ENCODE results near the gene MAD1L1. TPM values are rescaled to one million over a fixed set of nuclear protein-coding genes. Genes with fewer than 3 reads are reported as not detected.

MAD1L1 gene
- total and polyA plus RNA-seq, 2 of the 4 experiments (the other 2 are of a cell fraction) = 29.0 to 40.9 TPM

DNA sequence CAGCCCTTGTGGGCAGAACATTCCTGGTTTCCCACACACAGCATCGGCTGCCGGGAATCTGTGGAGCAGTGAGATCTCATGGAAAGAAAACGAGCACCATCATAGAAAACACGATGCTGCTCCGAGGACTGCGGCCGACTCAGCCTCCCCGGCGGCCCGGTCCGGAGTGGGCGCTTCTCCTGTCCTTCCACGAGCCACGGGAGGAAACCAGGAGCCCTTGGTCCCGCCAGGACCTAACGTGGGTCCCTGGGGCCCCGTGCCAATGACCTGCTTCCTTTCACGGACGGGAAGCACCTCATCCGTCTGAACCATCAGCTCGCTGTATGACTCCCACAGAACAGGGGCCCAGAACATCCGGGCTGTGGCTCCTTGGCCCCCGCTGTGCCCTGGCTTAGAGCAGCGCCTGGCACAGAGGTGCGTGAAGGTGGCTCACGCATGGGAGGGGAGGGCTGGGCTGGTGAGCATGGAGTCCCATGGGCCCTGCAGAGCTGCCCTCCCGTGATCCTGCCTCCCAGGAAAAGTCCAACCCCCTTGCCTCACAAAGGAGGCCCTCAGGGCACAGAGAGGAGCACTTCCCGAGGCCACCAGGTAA is 280.5 kb downstream of the MAD1L1 start:
- Histone ChIP-seq H3K9me3 (ENCODE audit: control insufficient read depth, insufficient read depth, low read length) (no peaks in the 10 kb centered on the region), H3K4me1 (ENCODE audit: control insufficient read depth, insufficient read depth, low read length) (no peaks in the 10 kb centered on the region), H3K4me2 (ENCODE audit: low read depth, low read length) (no peak overlapping the region), H4K20me1 (ENCODE audit: insufficient read depth, low read length) (no peaks in the 10 kb centered on the region; the same call in 1 of the 2 replicates), H3K9ac (ENCODE audit: low read depth, low read length) (no peak overlapping the region), H3K36me3 (ENCODE audit: control insufficient read depth, insufficient read depth, low read length) (peaks cover 2% of the 10 kb centered on the region; the same call in 1 of the 2 replicates), H3K27me3 (ENCODE audit: control insufficient read depth, insufficient read depth, low read length) (no peaks in the 10 kb centered on the region), H4K91ac (ENCODE audit: insufficient read depth, low read depth, low read length) (no peak overlapping the region), H4K8ac (ENCODE audit: low read depth in 2 of 2, low read length in 2 of 2) (no peak overlapping the region), H3K56ac (ENCODE audit: extremely low read depth, insufficient read depth, low read length) (no peak overlapping the region), H3K23ac (ENCODE audit: low read depth, low read length) (no peak overlapping the region), H2BK120ac (ENCODE audit: low read depth, low read length) (no peak overlapping the region), H3K9me1 (ENCODE audit: insufficient read depth, low read length) (peaks cover 2% of the 10 kb centered on the region; the same call in 1 of the 2 replicates), H2BK15ac (ENCODE audit: low read depth, low read length) (no peak overlapping the region), H3K79me1 (ENCODE audit: low read depth in 1 of 2, low read length in 2 of 2) (peaks cover 0 to 5% of the 10 kb centered on the region in 2 experiments; a peak in 1 of 4 replicates), H2AFZ (replicated peaks; ENCODE audit: low read length, poor library complexity) (no peak overlapping the region), H3K27ac (ENCODE audit: insufficient read depth, low read length) (no peak overlapping the region), H3K4ac (ENCODE audit: low read depth, low read length) (no peak overlapping the region), H3K14ac (replicated peaks; ENCODE audit: low read depth, low read length) (no peak overlapping the region), H2BK5ac (ENCODE audit: low read depth, low read length, poor library complexity, severe bottlenecking) (no peak overlapping the region), H2AK5ac (ENCODE audit: low read depth, low read length) (no peak overlapping the region), H2AK9ac (replicated peaks; ENCODE audit: low read depth, low read length, poor library complexity) (no peak overlapping the region), H3K4me3 (ENCODE audit: insufficient read depth, low read depth, low read length) (no peak overlapping the region), H2BK20ac (ENCODE audit: low read depth, low read length) (no peak overlapping the region), H3K18ac (ENCODE audit: low read depth, low read length) (no peak overlapping the region), H4K5ac (ENCODE audit: low read depth, low read length) (no peak overlapping the region)
- no peak for DNase-seq
- BruUV-seq (replicated peaks) = no TSS peak
- dilution Hi-C loops (cut with HindIII; ENCODE audit: low sequenced_read_pairs, unreplicated experiment) = no loop called here
- CTCF ChIA-PET = no interaction called here
- TF ChIP-seq FOS (IDR thresholded peaks at IDR 0.05; ENCODE audit: low read depth, low read length) = no peak
- TF ChIP-seq MAFK (IDR thresholded peaks at IDR 0.05; ENCODE audit: low read depth, low read length) = no peak
- TF ChIP-seq, protein P1, sequence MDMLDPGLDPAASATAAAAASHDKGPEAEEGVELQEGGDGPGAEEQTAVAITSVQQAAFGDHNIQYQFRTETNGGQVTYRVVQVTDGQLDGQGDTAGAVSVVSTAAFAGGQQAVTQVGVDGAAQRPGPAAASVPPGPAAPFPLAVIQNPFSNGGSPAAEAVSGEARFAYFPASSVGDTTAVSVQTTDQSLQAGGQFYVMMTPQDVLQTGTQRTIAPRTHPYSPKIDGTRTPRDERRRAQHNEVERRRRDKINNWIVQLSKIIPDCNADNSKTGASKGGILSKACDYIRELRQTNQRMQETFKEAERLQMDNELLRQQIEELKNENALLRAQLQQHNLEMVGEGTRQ (IDR thresholded peaks at IDR 0.05; ENCODE audit: low read depth, low read length) = no peak
- TF ChIP-seq MXI1 (IDR thresholded peaks at IDR 0.05; ENCODE audit: borderline replicate concordance, low read depth, low read length) = no peak
- TF ChIP-seq SMC3 (IDR thresholded peaks at IDR 0.05; ENCODE audit: low read depth, low read length) = no peak
- TF ChIP-seq, protein P2, sequence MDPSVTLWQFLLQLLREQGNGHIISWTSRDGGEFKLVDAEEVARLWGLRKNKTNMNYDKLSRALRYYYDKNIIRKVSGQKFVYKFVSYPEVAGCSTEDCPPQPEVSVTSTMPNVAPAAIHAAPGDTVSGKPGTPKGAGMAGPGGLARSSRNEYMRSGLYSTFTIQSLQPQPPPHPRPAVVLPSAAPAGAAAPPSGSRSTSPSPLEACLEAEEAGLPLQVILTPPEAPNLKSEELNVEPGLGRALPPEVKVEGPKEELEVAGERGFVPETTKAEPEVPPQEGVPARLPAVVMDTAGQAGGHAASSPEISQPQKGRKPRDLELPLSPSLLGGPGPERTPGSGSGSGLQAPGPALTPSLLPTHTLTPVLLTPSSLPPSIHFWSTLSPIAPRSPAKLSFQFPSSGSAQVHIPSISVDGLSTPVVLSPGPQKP (IDR thresholded peaks at IDR 0.05; ENCODE audit: borderline replicate concordance, low read depth, low read length) = no peak
- no peak for TF ChIP-seq NFE2L2 (IDR thresholded peaks at IDR 0.05; ENCODE audit: low read depth, low read length)
- no peak for TF ChIP-seq RCOR1 (IDR thresholded peaks at IDR 0.05; ENCODE audit: insufficient replicate concordance, low read length)
- TF ChIP-seq RFX5 (IDR thresholded peaks at IDR 0.05; ENCODE audit: low read depth, low read length) = no peak
- TF ChIP-seq BHLHE40 (IDR thresholded peaks at IDR 0.05; ENCODE audit: low read depth, low read length) = no peak
- TF ChIP-seq, protein P3, sequence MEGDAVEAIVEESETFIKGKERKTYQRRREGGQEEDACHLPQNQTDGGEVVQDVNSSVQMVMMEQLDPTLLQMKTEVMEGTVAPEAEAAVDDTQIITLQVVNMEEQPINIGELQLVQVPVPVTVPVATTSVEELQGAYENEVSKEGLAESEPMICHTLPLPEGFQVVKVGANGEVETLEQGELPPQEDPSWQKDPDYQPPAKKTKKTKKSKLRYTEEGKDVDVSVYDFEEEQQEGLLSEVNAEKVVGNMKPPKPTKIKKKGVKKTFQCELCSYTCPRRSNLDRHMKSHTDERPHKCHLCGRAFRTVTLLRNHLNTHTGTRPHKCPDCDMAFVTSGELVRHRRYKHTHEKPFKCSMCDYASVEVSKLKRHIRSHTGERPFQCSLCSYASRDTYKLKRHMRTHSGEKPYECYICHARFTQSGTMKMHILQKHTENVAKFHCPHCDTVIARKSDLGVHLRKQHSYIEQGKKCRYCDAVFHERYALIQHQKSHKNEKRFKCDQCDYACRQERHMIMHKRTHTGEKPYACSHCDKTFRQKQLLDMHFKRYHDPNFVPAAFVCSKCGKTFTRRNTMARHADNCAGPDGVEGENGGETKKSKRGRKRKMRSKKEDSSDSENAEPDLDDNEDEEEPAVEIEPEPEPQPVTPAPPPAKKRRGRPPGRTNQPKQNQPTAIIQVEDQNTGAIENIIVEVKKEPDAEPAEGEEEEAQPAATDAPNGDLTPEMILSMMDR (conservative IDR thresholded peaks at IDR 0.05; ENCODE audit: low read depth, low read length) = no peak
- TF ChIP-seq MAZ (IDR thresholded peaks at IDR 0.05; ENCODE audit: borderline replicate concordance, low read depth, low read length) = no peak
- TF ChIP-seq CEBPB (IDR thresholded peaks at IDR 0.05; ENCODE audit: low read depth, low read length) = no peak
- in situ Hi-C loops (cut with MboI; ENCODE audit: low sequenced_read_pairs) = no loop called here
- no peak for ATAC-seq (ENCODE audit: low read depth)
- intact Hi-C loops (cut with micrococcal nuclease) = no loop called here
- POLR2A ChIA-PET (ENCODE audit: unreplicated experiment) = no interaction called here
- WGBS, 2 experiments (ENCODE audit: extremely low coverage in 2 of 2, insufficient read length in 1 of 2) = 97% methylated on average over 11 of the region's 28 CpGs; no CpG with 5 or more reads in 1 of the 2 experiments
